ENCODE data around the gene DCST2. TPM values are rescaled to one million over a fixed set of nuclear protein-coding genes. Genes with fewer than 3 reads are reported as not detected.

Gene DCST2
- total RNA-seq, 1 donor from 2014 or later = 2.8 TPM

GRCh38 chr1:155049651-155050559 is 16.3 kb upstream of the DCST2 start:
- H3K36me3 Mint-ChIP-seq (ENCODE audit: low read depth, unreplicated experiment) = peaks cover 18% of the 10 kb centered on the region
- H3K4me1 Mint-ChIP-seq (ENCODE audit: unreplicated experiment) = peaks cover 58% of the 10 kb centered on the region
- peak overlapping the region; percentile 96 for H3K27ac Mint-ChIP-seq (ENCODE audit: unreplicated experiment)
- H3K4me3 Mint-ChIP-seq (ENCODE audit: unreplicated experiment) = peak overlapping the region; percentile 87
- TF ChIP-seq, protein P1, sequence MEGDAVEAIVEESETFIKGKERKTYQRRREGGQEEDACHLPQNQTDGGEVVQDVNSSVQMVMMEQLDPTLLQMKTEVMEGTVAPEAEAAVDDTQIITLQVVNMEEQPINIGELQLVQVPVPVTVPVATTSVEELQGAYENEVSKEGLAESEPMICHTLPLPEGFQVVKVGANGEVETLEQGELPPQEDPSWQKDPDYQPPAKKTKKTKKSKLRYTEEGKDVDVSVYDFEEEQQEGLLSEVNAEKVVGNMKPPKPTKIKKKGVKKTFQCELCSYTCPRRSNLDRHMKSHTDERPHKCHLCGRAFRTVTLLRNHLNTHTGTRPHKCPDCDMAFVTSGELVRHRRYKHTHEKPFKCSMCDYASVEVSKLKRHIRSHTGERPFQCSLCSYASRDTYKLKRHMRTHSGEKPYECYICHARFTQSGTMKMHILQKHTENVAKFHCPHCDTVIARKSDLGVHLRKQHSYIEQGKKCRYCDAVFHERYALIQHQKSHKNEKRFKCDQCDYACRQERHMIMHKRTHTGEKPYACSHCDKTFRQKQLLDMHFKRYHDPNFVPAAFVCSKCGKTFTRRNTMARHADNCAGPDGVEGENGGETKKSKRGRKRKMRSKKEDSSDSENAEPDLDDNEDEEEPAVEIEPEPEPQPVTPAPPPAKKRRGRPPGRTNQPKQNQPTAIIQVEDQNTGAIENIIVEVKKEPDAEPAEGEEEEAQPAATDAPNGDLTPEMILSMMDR (IDR thresholded peaks at IDR 0.05; ENCODE audit: unreplicated experiment) = no peak
- H3K9me3 Mint-ChIP-seq (ENCODE audit: unreplicated experiment) = no peaks in the 10 kb centered on the region
- H3K27me3 Mint-ChIP-seq (ENCODE audit: unreplicated experiment) = peaks cover 19% of the 10 kb centered on the region
- DNase-seq (ENCODE audit: low spot score) = no peak

DNA sequence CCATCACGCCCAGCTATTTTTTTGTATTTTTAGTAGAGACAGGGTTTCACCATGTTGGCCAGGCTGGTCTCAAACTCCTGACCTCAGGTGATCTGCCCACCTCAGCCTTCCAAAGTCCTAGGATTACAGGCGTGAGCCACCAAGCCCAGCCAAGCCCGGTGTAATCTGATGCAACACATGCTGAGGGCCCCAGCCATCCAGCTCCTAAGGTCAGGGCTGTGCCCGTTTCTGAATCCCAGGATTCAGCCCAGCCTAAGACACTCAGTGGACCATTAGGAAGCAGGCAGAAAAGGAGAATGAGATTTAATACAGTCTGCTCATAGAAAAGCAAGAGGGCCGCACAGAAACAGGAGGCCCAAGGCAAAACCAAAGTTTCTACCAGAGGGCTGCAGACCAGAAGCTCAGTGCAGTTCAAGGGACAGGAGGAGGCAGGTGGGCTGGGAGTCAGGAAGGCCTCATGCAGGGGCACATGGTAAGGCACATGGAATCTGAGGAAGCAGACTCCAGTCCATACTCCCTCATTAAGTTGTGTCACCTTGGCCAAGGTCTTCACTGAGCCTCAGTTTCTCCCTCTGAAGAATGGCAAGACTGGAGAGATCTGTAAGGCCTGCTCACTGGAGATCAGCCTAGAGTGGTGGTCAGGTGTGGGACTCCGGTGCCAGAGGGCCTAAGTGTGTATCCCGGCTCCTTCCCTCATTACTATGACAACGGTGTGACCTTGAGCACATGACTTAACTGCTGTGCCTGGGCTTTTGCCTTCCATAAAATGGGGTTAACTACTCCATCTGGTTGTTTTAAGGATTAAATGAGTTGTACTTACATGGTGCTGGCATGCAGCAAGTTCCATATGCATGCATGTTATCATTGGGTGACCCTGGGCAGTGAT is 15.1 kb upstream of the DCST2 start:
- no peaks in the 10 kb centered on the region for H3K9me3 Mint-ChIP-seq (ENCODE audit: unreplicated experiment)
- peaks cover 20% of the 10 kb centered on the region for H3K27me3 Mint-ChIP-seq (ENCODE audit: unreplicated experiment)
- peak overlapping the region; percentile 96 for H3K27ac Mint-ChIP-seq (ENCODE audit: unreplicated experiment)
- no peak overlapping the region for H3K4me3 Mint-ChIP-seq (ENCODE audit: unreplicated experiment)
- peaks cover 70% of the 10 kb centered on the region for H3K4me1 Mint-ChIP-seq (ENCODE audit: unreplicated experiment)
- TF ChIP-seq, protein P1 (IDR thresholded peaks at IDR 0.05; ENCODE audit: unreplicated experiment) = no peak
- DNase-seq (ENCODE audit: low spot score) = no peak
- peaks cover 17% of the 10 kb centered on the region for H3K36me3 Mint-ChIP-seq (ENCODE audit: low read depth, unreplicated experiment)

- Mint-ChIP-seq H3K4me1 (ENCODE audit: unreplicated experiment) (peaks cover 57% of the 10 kb centered on the region), H3K27ac (ENCODE audit: unreplicated experiment) (peak overlapping the region; percentile 93), H3K27me3 (ENCODE audit: unreplicated experiment) (peaks cover 17% of the 10 kb centered on the region), H3K9me3 (ENCODE audit: unreplicated experiment) (no peaks in the 10 kb centered on the region), H3K36me3 (ENCODE audit: low read depth, unreplicated experiment) (peaks cover 12% of the 10 kb centered on the region), H3K4me3 (ENCODE audit: unreplicated experiment) (peak overlapping the region; percentile 43)
- DNase-seq (ENCODE audit: low spot score) = peak; percentile 78
- TF ChIP-seq, protein P1 (IDR thresholded peaks at IDR 0.05; ENCODE audit: unreplicated experiment) = peak; percentile 29
Measured at GRCh38 chr1:155044812-155045657, 11.5 kb upstream of the DCST2 start.

- Mint-ChIP-seq H3K4me3 (ENCODE audit: unreplicated experiment) (peak overlapping the region; percentile 47), H3K9me3 (ENCODE audit: unreplicated experiment) (no peaks in the 10 kb centered on the region)
Measured at GRCh38 chr1:155044365-155044764, 10.8 kb upstream of the DCST2 start.

More at GRCh38 chr1:155044365-155044764, 10.8 kb upstream of the DCST2 start:
- Mint-ChIP-seq H3K4me1 (ENCODE audit: unreplicated experiment) (peaks cover 51% of the 10 kb centered on the region), H3K27ac (ENCODE audit: unreplicated experiment) (peak overlapping the region; percentile 93), H3K27me3 (ENCODE audit: unreplicated experiment) (peaks cover 17% of the 10 kb centered on the region), H3K36me3 (ENCODE audit: low read depth, unreplicated experiment) (peaks cover 7% of the 10 kb centered on the region)
- DNase-seq (ENCODE audit: low spot score) = no peak
- TF ChIP-seq, protein P1 (IDR thresholded peaks at IDR 0.05; ENCODE audit: unreplicated experiment) = no peak

Measured in endothelial cell (in vitro differentiated cells).